HL-60 (cell line): ENCODE data around the gene PALS2.

Experiments used
- CTCF ChIP-seq: IDR thresholded peaks from one replicate; pipeline ENCODE4 v1.5.1; 2011; ENCODE audit warnings: low read length, control low read depth, inconsistent platforms; ENCODE audit not compliant: insufficient read depth
- POLR2AphosphoS5 ChIP-seq: IDR thresholded peaks from 2 replicates; pipeline ENCODE4 v1.6.1; 2012; ENCODE audit warnings: low read depth
- REST ChIP-seq: IDR thresholded peaks from 2 replicates; pipeline ENCODE4 v1.6.1; 2012; ENCODE audit warnings: low read depth; ENCODE audit not compliant: insufficient replicate concordance
- SPI1 ChIP-seq: IDR thresholded peaks from 2 replicates; pipeline ENCODE4 v1.6.1; 2012; ENCODE audit warnings: low read depth, mild to moderate bottlenecking, borderline replicate concordance

- TF ChIP-seq CTCF (no peak), POLR2AphosphoS5 (no peak), SPI1 (no peak), REST (no peak)
Measured at GRCh38 chr7:24555719-24556118, 17.5 kb upstream of the PALS2 start.
